Activated CD8-positive, alpha-beta memory T cell treated with anti-CD3 and anti-CD28 coated beads for 36 hours (primary cell): ENCODE measurements around the gene SYT6. TPM values are rescaled to one million over a fixed set of nuclear protein-coding genes. Genes with fewer than 3 reads are reported as not detected.

Source experiments
- CTCF ChIA-PET: fragments of 350-600 bp; sonication (Branson Sonifier 250); formaldehyde crosslinking; loops from one replicate; lab custom pipeline; 2021; ENCODE audit warnings: antibody characterized with exemption; lab: Charles Lee
- POLR2A ChIA-PET: fragments of 350-600 bp; sonication (Branson Sonifier 250); formaldehyde crosslinking; loops from one replicate; lab custom pipeline; 2021; ENCODE audit warnings: antibody characterized with exemption; lab: Charles Lee
- total RNA-seq, 2 experiments: library from RNA; stranded (reverse); gene quantifications; one replicate each; pipeline ENCODE4 v1.2.3, GENCODE V29; 2021

The SYT6 gene
- total RNA-seq, 2 experiments from 2014 or later: not detected

GRCh38 chr1:114103992-114104391, 49.7 kb downstream of the SYT6 start:
- ChIA-PET CTCF (no interaction called here), POLR2A (no interaction called here)

DNA sequence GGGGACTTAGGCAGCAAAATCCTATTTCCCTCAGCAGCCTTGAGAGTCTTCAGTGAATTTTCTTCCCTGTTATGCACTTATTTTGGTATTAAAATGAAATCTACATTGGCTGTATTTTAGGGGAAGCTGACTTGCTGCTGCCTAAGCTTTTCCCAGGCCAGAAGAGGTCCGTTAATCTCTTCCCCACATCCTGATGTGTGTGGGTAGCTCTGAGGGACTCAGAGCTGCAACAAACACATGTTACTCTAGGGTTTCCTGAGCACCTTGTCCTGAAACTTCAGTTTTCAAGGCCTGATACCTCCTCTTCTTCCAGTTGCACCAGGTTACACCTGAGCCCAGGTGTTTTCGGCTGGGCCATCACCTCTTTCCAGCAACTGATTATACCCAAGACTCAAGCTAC, 51.5 kb downstream of the SYT6 start:
- POLR2A ChIA-PET: no interaction called here

GRCh38 chr1:114100148-114100547, 53.5 kb downstream of the SYT6 start:
- CTCF ChIA-PET: no interaction called here

More for the DNA sequence above, 51.5 kb downstream of the SYT6 start:
- CTCF ChIA-PET: interaction anchor here (0.6 kb wide), 1 partner anchor 265 kb away, joined by 3 read pairs; no protein-coding TSS in a partner anchor

DNA sequence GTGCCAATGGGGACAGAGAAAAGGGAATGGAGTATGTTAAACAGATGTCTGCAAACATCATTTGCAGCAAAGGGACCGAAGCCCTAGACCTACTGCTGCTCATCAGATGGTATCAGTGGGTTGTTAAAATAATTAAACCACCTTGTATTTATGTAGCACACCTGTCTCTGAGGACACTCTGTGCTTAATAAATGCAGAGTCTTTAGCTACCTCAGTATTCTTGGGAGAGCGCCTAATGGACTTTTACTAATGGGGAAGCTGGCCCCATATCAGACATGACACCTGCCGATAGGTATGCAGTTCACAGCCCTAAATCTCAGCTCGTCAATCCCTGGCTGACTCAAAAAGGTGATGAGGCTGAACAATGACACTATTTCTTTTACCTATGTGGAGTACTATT, 54.4 kb downstream of the SYT6 start:
- CTCF ChIA-PET: no interaction called here
- POLR2A ChIA-PET: no interaction called here

More at GRCh38 chr1:114100148-114100547, 53.5 kb downstream of the SYT6 start:
- POLR2A ChIA-PET: no interaction called here

- ChIA-PET POLR2A (no interaction called here), CTCF (no interaction called here)
These were observed 56.6 kb downstream of the SYT6 start for GRCh38 chr1:114097109-114097508.

- CTCF ChIA-PET: interaction anchor here (0.6 kb wide), 1 partner anchor 59 kb away, joined by 3 read pairs; no protein-coding TSS in a partner anchor
- POLR2A ChIA-PET: no interaction called here
These were observed 59.0 kb downstream of the SYT6 start for GRCh38 chr1:114094675-114095074.

GRCh38 chr1:114094363-114094634, 59.4 kb downstream of the SYT6 start:
- ChIA-PET POLR2A (no interaction called here), CTCF (no interaction called here)

- CTCF ChIA-PET: no interaction called here
- POLR2A ChIA-PET: no interaction called here
These were observed 59.9 kb downstream of the SYT6 start for GRCh38 chr1:114093624-114094362.

- CTCF ChIA-PET: no interaction called here
- POLR2A ChIA-PET: no interaction called here
These were observed 61.2 kb downstream of the SYT6 start for GRCh38 chr1:114092186-114093062.

DNA sequence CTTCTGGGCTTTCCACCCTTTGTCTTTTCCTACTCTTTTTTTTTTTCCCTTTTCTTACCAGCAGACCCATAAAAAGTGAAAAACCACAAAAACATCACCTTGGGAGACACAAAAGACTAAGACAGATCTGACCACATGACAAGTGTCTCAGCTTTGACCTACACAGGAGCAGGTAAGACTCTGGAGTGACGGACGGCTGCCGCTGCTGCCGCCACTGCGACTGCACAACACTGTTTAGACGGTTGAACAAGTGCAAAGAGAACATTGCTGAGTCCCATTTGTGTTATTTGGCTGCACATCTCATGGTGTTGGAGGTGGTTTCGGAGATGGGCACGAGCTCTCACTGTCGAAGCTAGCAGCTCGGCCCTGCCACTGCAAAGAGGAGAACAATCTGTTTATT, 62.0 kb downstream of the SYT6 start:
- ChIA-PET CTCF (no interaction called here), POLR2A (no interaction called here)

DNA sequence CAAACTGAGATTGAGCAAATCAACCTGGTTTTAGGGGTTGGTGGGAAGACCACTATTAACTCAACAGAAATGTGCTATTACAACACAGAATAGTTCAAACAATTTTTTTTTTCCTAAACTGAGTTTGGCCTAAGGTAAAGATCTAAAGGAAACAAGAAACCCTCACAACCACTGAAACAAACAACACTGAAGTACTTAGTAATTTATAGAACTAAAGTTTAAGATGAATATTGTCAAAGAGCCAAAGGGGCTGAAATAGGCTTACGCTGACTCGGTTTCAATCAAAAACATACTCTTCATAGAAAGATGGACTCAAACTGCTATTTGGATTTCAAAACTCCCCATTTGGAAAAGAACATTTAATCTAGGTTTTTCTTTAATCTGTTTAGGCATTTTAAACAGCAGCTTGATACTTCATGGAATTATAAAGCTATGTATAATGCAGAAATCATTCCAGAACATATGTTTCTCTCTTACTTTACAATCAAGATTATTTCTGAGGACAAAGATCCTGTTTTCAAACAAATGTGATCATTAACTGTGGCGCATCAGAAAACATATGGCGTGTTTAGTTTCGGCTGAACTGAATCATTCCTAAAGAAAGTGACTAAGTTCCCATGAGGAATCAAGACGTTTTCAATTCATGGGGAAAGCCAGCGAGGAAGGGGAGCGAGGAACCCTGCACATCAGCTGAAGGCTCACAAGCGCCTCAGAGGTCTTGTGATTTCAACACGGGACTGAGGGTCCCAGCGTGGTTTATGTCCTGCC, 62.7 kb downstream of the SYT6 start:
- CTCF ChIA-PET: no interaction called here
- POLR2A ChIA-PET: no interaction called here

GRCh38 chr1:114089502-114090138, 64.0 kb downstream of the SYT6 start:
- ChIA-PET CTCF (no interaction called here), POLR2A (no interaction called here)

- CTCF ChIA-PET: no interaction called here
- POLR2A ChIA-PET: no interaction called here
These were observed 65.0 kb downstream of the SYT6 start for GRCh38 chr1:114088392-114089299.

DNA sequence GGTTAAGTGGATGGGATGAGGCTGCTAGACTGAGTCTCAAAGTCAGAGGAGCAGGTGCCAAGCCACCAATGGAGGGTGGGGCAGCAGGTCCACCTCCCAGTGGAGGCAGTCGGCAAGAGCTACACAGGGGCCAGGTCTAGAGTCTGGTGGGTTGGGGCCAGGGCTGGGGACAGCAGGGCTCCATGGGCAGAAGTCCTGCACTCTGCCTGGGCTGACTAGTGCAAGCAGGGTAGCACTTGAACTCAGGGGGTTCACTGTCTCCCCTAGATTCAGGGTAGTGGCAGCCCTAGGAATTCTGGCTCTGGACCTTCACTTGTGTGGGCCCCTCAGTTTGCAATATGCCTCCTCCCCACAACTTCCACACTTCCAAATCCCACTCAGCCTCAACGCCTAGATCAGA, 66.2 kb downstream of the SYT6 start:
- CTCF ChIA-PET: no interaction called here
- POLR2A ChIA-PET: no interaction called here

GRCh38 chr1:114086601-114087368, 66.9 kb downstream of the SYT6 start:
- CTCF ChIA-PET: no interaction called here
- POLR2A ChIA-PET: no interaction called here

- CTCF ChIA-PET: no interaction called here
- POLR2A ChIA-PET: no interaction called here
These were observed 70.6 kb downstream of the SYT6 start for GRCh38 chr1:114082867-114083585.

DNA sequence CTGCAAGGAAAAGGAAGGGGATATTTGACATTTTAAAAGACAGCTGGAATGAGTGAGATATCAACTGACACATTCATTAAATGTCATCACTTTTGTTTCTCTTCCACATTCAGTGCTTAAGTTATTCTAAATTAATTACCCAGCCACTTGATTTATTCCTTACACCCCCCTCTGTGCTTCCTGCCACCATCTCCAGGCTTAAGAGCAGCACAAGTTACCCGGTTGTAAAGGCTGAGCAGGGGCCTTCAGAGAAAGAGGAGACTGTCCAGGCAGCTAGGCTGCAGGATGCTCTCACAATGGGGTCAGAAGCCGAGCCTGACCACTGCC, 71.4 kb downstream of the SYT6 start:
- ChIA-PET POLR2A (no interaction called here), CTCF (no interaction called here)
